GM13976 (cell line): ENCODE measurements around the gene LEP.

Experiments used
- DNase-seq: peaks from one replicate; pipeline ENCODE4 v3.0.0; 2012; ENCODE audit warnings: low spot score
- CTCF ChIP-seq: IDR thresholded peaks from 2 replicates; pipeline ENCODE4 v1.5.1; 2012; ENCODE audit warnings: borderline replicate concordance, mild to moderate bottlenecking; ENCODE audit not compliant: insufficient read depth; ENCODE audit errors: extremely low read depth, missing control alignments, control extremely low read depth
- in situ Hi-C: fragments of 300-500 bp; cut with MboI; formaldehyde crosslinking; loops from one replicate; pipeline ENCODE4 v1.12.0; 2022; ENCODE audit warnings: low sequenced_read_pairs, mixed read lengths, inconsistent platforms; ENCODE audit not compliant: unreplicated experiment

The LEP gene

GRCh38 chr7:128210590-128211570 lies 30.2 kb upstream of the LEP start:
- no peak for DNase-seq
- in situ Hi-C loops, result no loop called here
- TF ChIP-seq CTCF, result no peak

GRCh38 chr7:128211626-128212025 lies 29.5 kb upstream of the LEP start:
- in situ Hi-C loops, result no loop called here
- DNase-seq, result no peak
- TF ChIP-seq CTCF, result no peak

GRCh38 chr7:128214463-128214862 lies 26.6 kb upstream of the LEP start:
- no peak for TF ChIP-seq CTCF
- in situ Hi-C loops, result no loop called here
- no peak for DNase-seq

GRCh38 chr7:128215281-128215680 lies 25.8 kb upstream of the LEP start:
- no peak for TF ChIP-seq CTCF
- in situ Hi-C loops, result no loop called here
- no peak for DNase-seq

- no peak for TF ChIP-seq CTCF
- in situ Hi-C loops, result no loop called here
- no peak for DNase-seq
These were observed 25.3 kb upstream of the LEP start for GRCh38 chr7:128215739-128216138.

GRCh38 chr7:128217030-128217805 lies 23.9 kb upstream of the LEP start:
- in situ Hi-C loops, result no loop called here
- TF ChIP-seq CTCF, result no peak
- no peak for DNase-seq
